RPMI7951 (cell line): Measurements from ENCODE around the gene EPS8. TPM values are rescaled to one million over a fixed set of nuclear protein-coding genes. Genes with fewer than 3 reads are reported as not detected.

Experiments
- total RNA-seq: library from RNA; depleted of rRNA; stranded (reverse); fragments of >200 nt; shearing (Covaris generic); gene quantifications from 2 replicates; pipeline ENCODE4 v1.2.3, GENCODE V29; 2014; rRNA removed

The EPS8 gene
- total RNA-seq, 1 experiment from 2014 or later: 38.4 TPM

Other genes starting within 250 kb of the EPS8 start
- 92.0 and 111 TPM in 2 replicates for gene STRAP, start 93.0 kb upstream of the EPS8 start, total RNA-seq
- 58.0 and 65.6 TPM in 2 replicates for gene DERA, start 121.9 kb upstream of the EPS8 start, total RNA-seq